T47D (cell line): ENCODE results near the gene CDH8.

Experiments used
- DNase-seq, 2 experiments: peaks; one replicate each; pipeline versions ENCODE4 v3.0.0 to v3.0.0-alpha.2; 2011 to 2012; ENCODE audit warnings: low read depth in 1 of 2, low spot score in 1 of 2
- JUND ChIP-seq: IDR thresholded peaks from 2 replicates; pipeline ENCODE4 v1.6.1; 2012; ENCODE audit warnings: low read depth
- in situ Hi-C: cut with HindIII; loops from 2 replicates; pipeline ENCODE4 v1.10.0; 2016; ENCODE audit warnings: low sequenced_read_pairs, low pct_unique_long_range_greater_than_20kb

Gene CDH8

DNA sequence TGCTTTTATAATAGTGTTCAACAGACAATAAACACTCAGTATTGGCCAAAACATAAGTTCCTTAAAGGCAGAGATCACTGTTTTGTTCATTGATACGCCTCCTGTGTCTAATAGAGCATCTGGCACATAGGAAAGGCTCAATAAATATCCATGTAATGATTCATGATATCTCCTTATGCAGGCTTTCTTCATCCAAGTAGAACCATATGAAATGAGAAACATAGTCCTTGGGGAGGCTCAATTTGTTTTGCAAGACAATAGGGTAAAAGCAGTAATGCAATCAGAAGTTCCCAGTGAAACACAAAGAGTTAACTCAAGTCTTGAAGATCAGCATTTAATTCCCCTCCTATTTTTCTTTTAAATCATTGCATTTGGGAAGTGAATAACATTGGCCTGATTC, 16.4 kb downstream of the CDH8 start:
- in situ Hi-C loops, result no loop called here

DNA sequence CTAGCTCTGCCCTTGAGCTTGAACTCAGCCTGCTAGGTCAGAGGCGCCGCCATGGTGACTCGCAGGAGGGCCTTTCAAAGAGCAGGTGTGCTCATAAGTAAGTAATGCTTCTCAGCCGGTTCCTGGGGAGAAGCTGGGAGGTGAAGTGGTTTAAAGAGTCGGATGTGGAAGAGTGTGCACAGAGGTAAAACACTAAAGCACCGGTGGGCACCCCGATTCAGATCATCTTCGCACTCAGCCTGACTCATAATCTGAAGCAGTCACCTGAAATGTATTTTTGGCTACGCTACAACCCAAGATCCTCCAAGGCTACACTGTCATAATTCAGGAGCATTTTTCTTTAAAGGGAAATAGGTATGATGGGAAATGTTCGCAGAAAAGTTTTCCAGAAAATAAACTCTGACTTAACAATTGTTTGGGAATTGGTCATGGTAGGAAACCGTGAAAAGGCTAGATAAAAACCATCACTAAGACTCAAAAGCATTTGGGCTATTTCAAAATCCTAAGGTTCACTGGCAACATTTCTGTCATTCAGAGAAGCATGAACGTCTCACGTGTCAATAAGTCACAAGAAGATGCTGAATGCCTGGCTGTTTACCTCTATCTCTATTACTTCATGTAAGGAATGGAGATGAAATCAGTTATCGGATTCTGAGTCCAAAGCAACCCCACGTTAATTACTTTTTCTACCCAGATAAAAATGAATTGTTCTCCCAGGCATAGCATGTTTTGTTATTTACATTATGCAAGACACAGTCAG, 17.8 kb downstream of the CDH8 start:
- TF ChIP-seq JUND, result no peak
- in situ Hi-C loops, result no loop called here
- DNase-seq, result no peak

More for the DNA sequence above, 16.4 kb downstream of the CDH8 start:
- TF ChIP-seq JUND, result no peak
- DNase-seq, result no peak

DNA sequence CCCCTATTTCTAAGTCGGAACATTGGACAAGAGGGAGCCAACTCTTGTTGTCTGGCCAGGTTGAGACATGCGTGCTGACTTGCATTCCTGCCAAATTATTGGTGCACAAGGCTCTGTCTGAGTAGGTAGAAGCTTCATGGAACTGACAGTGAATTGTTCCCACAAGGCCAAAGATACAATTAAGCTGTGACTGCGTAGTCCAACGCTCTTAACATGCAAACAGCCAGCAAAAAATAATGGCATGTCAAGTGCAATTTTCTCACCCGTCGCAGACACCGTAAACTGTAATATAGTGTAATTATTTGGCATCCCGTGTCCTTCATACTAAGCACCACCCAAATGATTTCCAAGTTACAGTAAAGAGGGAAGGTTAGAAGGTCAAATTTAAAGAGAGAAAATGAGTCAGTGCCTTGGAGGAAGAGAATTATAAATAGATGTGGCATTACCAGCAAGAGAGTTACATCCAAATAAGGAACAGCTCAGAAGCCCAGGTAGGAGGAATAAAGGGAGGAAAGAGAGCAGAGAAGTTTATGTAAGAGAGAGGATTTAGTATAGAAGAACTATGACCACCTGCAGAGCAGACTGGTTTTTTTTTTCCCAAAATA, 21.8 kb downstream of the CDH8 start:
- no peak for TF ChIP-seq JUND
- no peak for DNase-seq
- in situ Hi-C loops, result no loop called here

DNA sequence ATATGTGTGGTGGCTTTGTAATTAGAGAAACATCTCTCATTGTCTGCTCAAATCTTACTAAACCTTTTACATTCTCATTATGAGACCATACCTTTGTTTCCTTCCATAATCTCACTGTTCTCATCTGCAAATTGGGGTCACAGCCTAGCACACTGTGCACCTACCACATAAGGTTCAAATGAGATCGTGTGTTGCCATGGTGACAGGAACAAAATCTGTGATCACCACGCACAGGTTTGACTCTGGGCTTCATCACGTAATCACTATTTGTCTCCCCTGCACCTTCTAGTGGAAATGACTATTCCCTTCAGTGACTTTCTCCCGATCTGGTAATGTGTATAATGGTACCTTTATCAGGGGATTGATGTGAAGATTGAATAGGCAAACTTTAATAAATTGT, 26.1 kb downstream of the CDH8 start:
- DNase-seq, result no peak
- in situ Hi-C loops, result no loop called here

DNA sequence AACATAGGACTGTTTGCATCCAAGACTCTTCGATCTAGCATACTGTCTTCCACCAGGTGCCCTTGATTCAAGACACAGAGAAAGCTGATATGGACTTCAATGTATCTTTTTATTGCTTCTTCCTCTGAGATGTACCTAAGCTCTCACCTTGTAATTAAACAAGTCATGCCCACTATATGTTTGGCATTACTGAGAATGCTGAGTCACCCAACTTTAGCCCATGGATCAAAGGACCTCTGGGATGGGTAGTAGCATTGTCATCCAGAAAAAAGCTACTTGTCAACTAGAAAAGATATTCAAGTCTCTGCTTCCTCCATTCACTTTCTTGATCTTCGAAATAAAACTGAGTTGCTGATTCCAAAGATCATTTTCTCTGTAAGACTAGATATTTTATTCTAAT, 37.8 kb downstream of the CDH8 start:
- no peak for DNase-seq
- in situ Hi-C loops, result no loop called here
- no peak for TF ChIP-seq JUND

More for the DNA sequence above, 26.1 kb downstream of the CDH8 start:
- TF ChIP-seq JUND, result no peak

DNA sequence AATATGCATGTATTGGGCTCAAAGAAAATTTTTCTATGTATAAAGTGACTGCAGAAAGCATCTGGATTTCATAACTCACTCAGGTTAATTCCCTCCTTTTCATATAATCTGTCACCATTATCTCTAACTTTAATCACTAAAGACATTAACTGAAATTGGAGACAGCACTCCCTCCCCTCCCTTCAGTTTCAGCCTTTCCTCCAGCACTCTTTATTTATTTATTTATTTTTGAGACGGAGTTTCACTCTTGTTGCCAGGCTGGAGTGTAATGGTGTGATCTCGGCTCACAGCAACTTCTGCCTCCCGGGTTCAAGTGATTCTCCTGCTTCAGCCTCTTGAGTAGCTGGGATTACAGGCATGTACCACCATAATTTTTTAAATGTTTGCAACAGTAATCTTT, 43.1 kb downstream of the CDH8 start:
- in situ Hi-C loops, result no loop called here
- DNase-seq, result no peak
- no peak for TF ChIP-seq JUND

DNA sequence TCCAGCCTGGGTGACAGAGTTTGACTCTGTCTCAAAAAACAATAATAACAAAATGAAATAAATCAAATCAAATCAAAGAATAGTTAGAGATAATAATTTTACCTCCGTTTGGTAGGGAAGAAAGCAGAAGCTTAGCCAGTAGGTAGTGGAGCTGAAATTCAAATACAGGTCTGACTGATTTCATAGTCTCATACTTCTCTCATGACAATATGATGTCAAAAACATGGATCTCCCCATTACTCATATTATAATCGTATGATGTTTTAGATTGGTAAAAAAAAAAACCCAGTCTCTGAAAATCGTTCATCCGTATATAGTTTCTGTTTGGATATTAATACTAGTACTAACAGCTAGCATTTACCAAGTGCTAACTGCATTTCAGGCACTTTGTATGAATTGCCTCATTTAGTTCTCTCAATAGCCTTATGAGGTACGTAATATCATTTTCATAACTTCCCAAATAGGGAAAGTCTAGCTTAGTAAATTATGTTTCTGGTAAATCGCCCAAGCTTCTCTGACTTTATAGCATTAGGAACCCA, 48.7 kb downstream of the CDH8 start:
- in situ Hi-C loops, result no loop called here
- TF ChIP-seq JUND, result no peak
- no peak for DNase-seq

DNA sequence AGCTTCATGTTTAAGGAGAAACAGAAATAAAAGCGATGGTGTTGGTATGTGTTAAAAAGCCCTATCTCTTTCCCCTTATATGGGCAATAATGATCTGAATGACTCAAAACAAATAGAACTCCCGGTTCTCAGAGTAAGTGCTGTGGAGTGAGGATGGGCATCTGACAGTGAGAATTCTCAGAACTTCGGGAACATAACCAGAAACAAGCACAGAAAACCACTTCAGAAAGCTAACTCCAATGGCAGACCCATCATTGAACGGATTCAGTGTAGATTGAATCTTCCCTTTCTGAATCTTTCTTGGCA, 67.2 kb downstream of the CDH8 start:
- no peak for TF ChIP-seq JUND
- no peak for DNase-seq
- in situ Hi-C loops, result no loop called here

DNA sequence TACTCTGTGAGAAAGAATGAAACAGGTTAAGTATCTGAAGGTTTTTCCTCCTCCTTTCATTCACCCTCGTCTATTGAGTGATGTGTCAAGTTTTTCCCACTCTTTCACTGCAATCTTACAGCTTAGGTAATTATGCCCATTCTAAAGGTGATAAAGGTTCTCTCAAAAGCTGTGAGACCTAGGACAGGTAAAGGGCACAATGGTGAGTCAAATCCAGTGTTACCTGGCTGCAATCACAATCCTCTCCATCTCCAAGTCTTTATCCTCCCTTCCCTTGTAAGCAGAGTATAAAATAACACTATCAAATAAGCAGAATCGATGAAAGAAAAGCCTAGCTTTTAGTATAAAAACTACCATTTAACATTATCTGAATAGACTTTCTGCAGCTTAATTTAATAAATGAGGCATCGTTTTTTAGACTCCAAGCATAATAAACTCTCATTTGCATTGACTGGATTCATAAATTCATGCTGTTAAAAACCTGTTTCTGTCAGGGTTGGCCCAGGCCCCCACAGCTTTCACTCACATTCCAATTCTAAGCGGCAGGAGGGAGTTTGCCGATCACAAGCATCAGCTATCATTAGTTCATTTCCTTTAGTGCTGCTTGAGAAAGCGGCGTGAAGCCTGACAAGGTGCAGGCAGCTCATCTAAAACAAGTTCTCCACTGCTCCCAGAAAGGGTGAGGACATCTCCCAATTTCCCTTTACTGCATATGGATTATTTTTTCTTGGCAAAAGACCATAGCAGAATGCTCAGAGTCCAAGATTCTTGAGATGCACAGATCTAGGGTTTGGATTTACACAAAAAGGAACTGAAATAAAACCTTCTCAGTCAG, 67.8 kb downstream of the CDH8 start:
- in situ Hi-C loops, result no loop called here
- DNase-seq, result no peak

DNA sequence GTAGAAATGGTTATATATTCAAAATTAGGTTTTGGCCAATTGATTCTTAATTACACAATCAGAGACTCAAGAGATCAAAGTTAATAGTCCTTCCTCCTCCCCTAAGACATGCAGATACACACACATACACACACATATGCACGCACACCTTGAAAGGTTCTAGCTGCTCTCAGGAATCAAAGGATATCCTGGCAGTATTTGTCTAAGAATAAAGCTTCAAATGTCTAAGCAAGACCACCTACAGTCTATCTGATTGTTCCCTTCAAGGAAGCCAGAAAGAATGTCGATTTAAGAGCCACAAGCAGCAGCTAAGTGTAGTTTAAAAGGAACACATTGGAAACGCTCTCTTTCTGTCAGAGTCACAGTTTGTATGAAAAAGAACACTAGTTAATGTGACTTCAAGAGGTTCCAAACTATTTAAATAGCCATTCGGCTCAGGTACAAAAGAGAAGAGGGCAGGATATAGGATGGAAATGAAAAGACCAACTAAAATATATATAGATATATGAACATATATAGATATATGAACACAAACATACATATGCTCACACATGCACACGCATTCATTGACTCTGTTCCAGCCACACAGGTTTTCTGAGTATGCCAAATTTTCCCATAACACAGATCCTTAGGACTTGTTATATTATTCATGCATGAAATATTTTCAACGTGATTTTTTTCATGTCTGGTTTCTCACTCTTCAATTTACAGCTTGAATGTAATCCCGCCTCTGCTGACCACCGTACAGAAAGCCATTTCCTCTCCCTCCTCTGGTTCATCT, 79.0 kb downstream of the CDH8 start:
- in situ Hi-C loops, result no loop called here
- TF ChIP-seq JUND, result no peak
- no peak for DNase-seq

More for the DNA sequence above, 67.8 kb downstream of the CDH8 start:
- no peak for TF ChIP-seq JUND

DNA sequence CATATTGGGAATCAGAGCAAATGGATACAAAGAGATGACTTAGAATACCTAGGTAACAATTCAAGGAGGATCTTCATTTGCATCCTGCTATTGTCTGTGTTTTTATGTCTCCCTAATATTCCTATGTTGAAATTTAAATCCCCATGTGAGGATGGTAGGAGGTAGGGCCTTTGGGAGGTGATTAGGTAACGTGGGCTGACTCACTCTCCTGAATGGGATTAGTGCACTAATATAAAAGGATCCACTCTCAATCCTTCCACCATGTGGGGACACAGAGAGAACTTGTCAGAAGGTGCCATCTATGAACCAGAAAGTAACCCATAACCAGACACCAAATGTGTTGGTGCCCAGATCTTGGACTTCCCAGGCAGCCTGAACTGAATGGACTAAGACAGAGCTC, 83.4 kb downstream of the CDH8 start:
- no peak for DNase-seq
- TF ChIP-seq JUND, result no peak
- in situ Hi-C loops, result no loop called here

DNA sequence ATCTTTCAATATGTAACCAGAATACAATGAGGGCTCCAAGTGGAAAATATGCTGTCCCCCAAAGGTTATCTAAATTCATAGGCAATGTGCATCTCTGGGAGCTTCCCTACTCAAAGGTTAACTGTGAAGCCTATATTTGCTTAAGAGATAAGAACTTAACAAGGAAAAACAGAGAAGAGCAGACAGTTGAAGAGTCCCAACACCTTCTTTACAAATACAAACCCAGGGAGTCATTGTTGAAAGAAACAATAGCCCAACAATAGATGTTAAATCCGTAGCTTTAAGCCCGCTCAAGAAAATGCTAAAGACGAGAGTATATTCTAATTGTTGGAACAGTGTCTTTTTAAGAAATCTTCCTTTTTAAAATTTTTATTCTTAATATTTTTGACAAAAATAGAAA, 87.8 kb downstream of the CDH8 start:
- in situ Hi-C loops, result no loop called here
- no peak for TF ChIP-seq JUND
- no peak for DNase-seq
